K562 (cell line): ENCODE results near the gene RPL7A. TPM values are rescaled to one million over a fixed set of nuclear protein-coding genes. Genes with fewer than 3 reads are reported as not detected.
A peak's percentile ranks its signal among the peaks of the same experiment; 100 is the strongest.
"Not testable (repeated sequence)": the region's sequence is repeated elsewhere in the genome, so short reads cannot be mapped to it uniquely, and the experiment has no call there.

ENCODE experiments used
- ATAC-seq: fragments of 200-7000 bp; cut with Tn5 transposase; 3 replicates; pipeline ENCODE4 v1.9.1; 2020; ENCODE audit warnings: moderate library complexity
- BruUV-seq: library from RNA; stranded (reverse); fragments of 400-500 nt; replicated peaks from 2 replicates; lab custom pipeline; 2021; lab: Mats Ljungman, UMichigan
- CTCF ChIA-PET: fragments of 300-600 bp; formaldehyde crosslinking; extraction: SDS; loops from one replicate; lab custom pipeline; 2021; ENCODE audit warnings: low intra/inter-chr PET ratio; lab: Yijun Ruan, JAX
- POLR2A ChIA-PET: fragments of 300-600, 350-650 bp; sonication (Branson Sonifier 250); formaldehyde crosslinking; extraction: SDS; loops from one replicate; lab custom pipeline; 2021; ENCODE audit warnings: antibody characterized with exemption, inconsistent platforms; lab: Yijun Ruan, JAX
- DNase-seq, 4 experiments: peaks; one replicate each; pipeline versions ENCODE4 v3.0.0 to v3.0.0-alpha.2; 2011 to 2018; ENCODE audit warnings: low spot score in 3 of 4, mixed read lengths in 3 of 4; ENCODE audit errors: extremely low read depth in 1 of 4
- FAIRE-seq: peaks from 2 replicates; lab custom pipeline; 2011; peaks lifted over from hg19 to GRCh38; lab: Jason Lieb, UNC
- H2AFZ ChIP-seq: 2 replicates; pipeline ENCODE4 v1.6.0; 2011; ENCODE audit warnings: low read depth, low read length, control low read depth, inconsistent platforms
- H3K27ac ChIP-seq: fragments of 200-600 bp; 3 replicates; pipeline ENCODE4 v1.8.0; 2011; ENCODE audit warnings: low read depth, mild to moderate bottlenecking, control low read depth, inconsistent platforms, low read length, moderate library complexity, mixed read lengths; ENCODE audit errors: extremely low read depth
- H3K27me3 ChIP-seq, 2 experiments: fragments of 300-600 bp in 1 of 2; 2 replicates in 1 of 2; 3 replicates in 1 of 2; pipeline versions ENCODE4 v1.6.0 to v1.8.0; 2011; ENCODE audit warnings: inconsistent platforms in 2 of 2, low read length in 2 of 2, mild to moderate bottlenecking in 1 of 2, mixed read lengths in 1 of 2, moderate library complexity in 1 of 2; ENCODE audit not compliant: control insufficient read depth in 2 of 2, insufficient read depth in 2 of 2
- H3K36me3 ChIP-seq: fragments of 300-600 bp; 3 replicates; pipeline ENCODE4 v1.8.0; 2011; ENCODE audit warnings: mild to moderate bottlenecking, low read length, inconsistent platforms; ENCODE audit not compliant: control insufficient read depth, insufficient read depth
- H3K4me1 ChIP-seq, 2 experiments: fragments of 200-600 bp in 1 of 2; replicated peaks in 1 of 2; 2 replicates in 1 of 2; 3 replicates in 1 of 2; pipeline versions ENCODE4 v1.5.1 to v1.8.0; 2011; ENCODE audit warnings: inconsistent platforms in 2 of 2, low read length in 2 of 2, mild to moderate bottlenecking in 1 of 2, mixed read lengths in 1 of 2, moderate library complexity in 1 of 2; ENCODE audit not compliant: control insufficient read depth in 2 of 2, insufficient read depth in 2 of 2
- H3K4me2 ChIP-seq: 2 replicates; pipeline ENCODE4 v1.6.1; 2011; ENCODE audit warnings: low read length, control low read depth, inconsistent platforms, mixed read lengths; ENCODE audit not compliant: insufficient read depth
- H3K4me3 ChIP-seq: fragments of 200-600 bp; sonication (generic), shearing (Covaris generic); 2 replicates; pipeline ENCODE4 v1.5.1; 2016; ENCODE audit warnings: control low read depth, inconsistent platforms
- H3K79me2 ChIP-seq: fragments of 200-600 bp; 3 replicates; pipeline ENCODE4 v1.8.0; 2011; ENCODE audit warnings: low read length, inconsistent platforms; ENCODE audit not compliant: control insufficient read depth, insufficient read depth
- H3K9ac ChIP-seq, 2 experiments: 2 replicates each; pipeline versions ENCODE4 v1.6.0 to v1.6.1; 2011; ENCODE audit warnings: low read depth in 2 of 2, low read length in 2 of 2, control low read depth in 1 of 2, inconsistent platforms in 1 of 2, mild to moderate bottlenecking in 1 of 2, mixed read lengths in 1 of 2; ENCODE audit not compliant: insufficient read depth in 1 of 2
- H3K9me1 ChIP-seq: one replicate; pipeline ENCODE4 v1.6.0; 2011; ENCODE audit warnings: inconsistent platforms, mild to moderate bottlenecking, low read length, moderate library complexity; ENCODE audit not compliant: control insufficient read depth, insufficient read depth
- H3K9me3 ChIP-seq: replicated peaks from 2 replicates; pipeline ENCODE4 v1.5.1; 2011; ENCODE audit warnings: low read depth, low read length, inconsistent platforms; ENCODE audit not compliant: control insufficient read depth, insufficient read depth
- H4K20me1 ChIP-seq: replicated peaks from 2 replicates; pipeline ENCODE4 v1.6.1; 2011; ENCODE audit warnings: low read length, inconsistent platforms, mixed read lengths; ENCODE audit not compliant: control insufficient read depth, insufficient read depth
- CBFA2T2 ChIP-seq: fragments of 450-650 bp; conservative IDR thresholded peaks from 2 replicates; pipeline ENCODE4 v1.6.1; 2017; ENCODE audit warnings: mild to moderate bottlenecking
- CBFA2T3 ChIP-seq: fragments of 450-650 bp; IDR thresholded peaks from 2 replicates; pipeline ENCODE4 v1.6.1; 2017
- EGR1 ChIP-seq: fragments of 450-650 bp; conservative IDR thresholded peaks from 2 replicates; pipeline ENCODE4 v1.6.1; 2017; ENCODE audit warnings: mild to moderate bottlenecking
- MEIS2 ChIP-seq: fragments of 450-650 bp; IDR thresholded peaks from 2 replicates; pipeline ENCODE4 v1.6.1; 2014; ENCODE audit warnings: mild to moderate bottlenecking; ENCODE audit not compliant: partially characterized antibody
- TGIF2 ChIP-seq: sonication (generic); formaldehyde crosslinking; IDR thresholded peaks from 2 replicates; pipeline ENCODE4 v1.8.1; 2022; ENCODE audit warnings: mild to moderate bottlenecking, missing genetic modification reagents, moderate library complexity
- ZFPM2 ChIP-seq: fragments of 250-450 bp; sonication (Bioruptor Pico); IDR thresholded peaks from 2 replicates; pipeline ENCODE4 v1.5.1; 2022; ENCODE audit warnings: mild to moderate bottlenecking
- WGBS: fragments of 100-300 bp; shearing (Covaris generic); methylation state at CpG from one replicate; pipeline ENCODE4 v1.1.6; 2016; ENCODE audit warnings: low coverage, mixed read lengths; ENCODE audit not compliant: insufficient coverage; ENCODE audit errors: missing lambda C conversion rate; 5-methylcytosine and 5-hydroxymethylcytosine counted together
- in situ Hi-C: fragments of 300-500 bp; cut with MboI; formaldehyde crosslinking; loops from 4 replicates; pipeline ENCODE4 v1.15.0; 2018; ENCODE audit warnings: inconsistent platforms, mixed read lengths
- intact Hi-C: fragments of 100-400 bp; cut with micrococcal nuclease; formaldehyde crosslinking; loops from 2 replicates; pipeline ENCODE4 v1.14.2; 2022
- polyA plus RNA-seq, 8 experiments: library from polyadenylated mRNA; depleted of rRNA in 4 of 8; stranded (reverse) in 5 of 8; unstranded in 3 of 8; fragments of >200 nt; fragmentation: Nextera tagmentation in 2 of 8; fragmentation: Illumina TruSeq in 1 of 8; extraction: Ambion mirVana in 2 of 8; extraction: Trizol in 1 of 8; gene quantifications; 2 replicates each; pipeline versions ENCODE4 v1.2.1 to v1.2.3, GENCODE V29; 2011 to 2014; ENCODE audit warnings: inconsistent platforms in 1 of 8, missing spikeins in 1 of 8
- total RNA-seq, 7 experiments: library from RNA; depleted of rRNA in 6 of 7; stranded (reverse); fragments of >200 nt in 6 of 7; fragmentation: Illumina TruSeq in 2 of 7; extraction: Trizol in 2 of 7; gene quantifications; 2 replicates each; pipeline versions ENCODE4 v1.2.1 to v1.2.3, GENCODE V29; 2011 to 2021; ENCODE audit warnings: low replicate concordance in 1 of 7

The RPL7A gene
- total and polyA plus RNA-seq, 9 of the 15 experiments (the other 6 are each of a cell fraction or from before 2014, with no cell fraction given) = 1,935 to 3,760 (median 2,652) TPM

- TF ChIP-seq MEIS2 (no peak), TGIF2 (no peak), ZFPM2 (CRISPR knock-in tag) (no peak)
Observed at GRCh38 chr9:133390713-133391112, 42.7 kb downstream of the RPL7A start (continued).

DNA sequence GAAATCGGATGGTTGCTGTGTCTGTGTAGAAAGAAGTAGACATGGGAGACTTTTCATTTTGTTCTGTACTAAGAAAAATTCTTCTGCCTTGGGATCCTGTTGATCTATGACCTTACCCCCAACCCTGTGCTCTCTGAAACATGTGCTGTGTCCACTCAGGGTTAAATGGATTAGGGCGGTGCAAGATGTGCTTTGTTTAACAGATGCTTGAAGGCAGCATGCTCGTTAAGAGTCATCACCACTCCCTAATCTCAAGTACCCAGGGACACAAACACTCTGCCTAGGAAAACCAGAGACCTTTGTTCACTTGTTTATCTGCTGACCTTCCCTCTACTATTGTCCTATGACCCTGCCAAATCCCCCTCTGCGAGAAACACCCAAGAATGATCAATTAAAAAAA, 43.4 kb downstream of the RPL7A start:
- peak; percentile 43 for TF ChIP-seq CBFA2T3
- peak; percentile 26; the same call in 1 of the 2 replicates for TF ChIP-seq CBFA2T2
- intact Hi-C loops, H3K9me3 ChIP-seq, H3K9me1 ChIP-seq, H3K27ac ChIP-seq, ATAC-seq, H3K79me2 ChIP-seq, CTCF ChIA-PET, H3K9ac ChIP-seq, in situ Hi-C loops, H3K36me3 ChIP-seq, H3K4me3 ChIP-seq, BruUV-seq, H3K4me2 ChIP-seq, H2AFZ ChIP-seq, FAIRE-seq, H3K4me1 ChIP-seq, H4K20me1 ChIP-seq, DNase-seq, POLR2A ChIA-PET: not testable (repeated sequence)
- H3K27me3 ChIP-seq = peaks cover 42 to 70% of the 10 kb centered on the region in 2 experiments; a peak in 4 of 5 replicates
- WGBS = 9% methylated on average over 1 of the region's 4 CpGs

DNA sequence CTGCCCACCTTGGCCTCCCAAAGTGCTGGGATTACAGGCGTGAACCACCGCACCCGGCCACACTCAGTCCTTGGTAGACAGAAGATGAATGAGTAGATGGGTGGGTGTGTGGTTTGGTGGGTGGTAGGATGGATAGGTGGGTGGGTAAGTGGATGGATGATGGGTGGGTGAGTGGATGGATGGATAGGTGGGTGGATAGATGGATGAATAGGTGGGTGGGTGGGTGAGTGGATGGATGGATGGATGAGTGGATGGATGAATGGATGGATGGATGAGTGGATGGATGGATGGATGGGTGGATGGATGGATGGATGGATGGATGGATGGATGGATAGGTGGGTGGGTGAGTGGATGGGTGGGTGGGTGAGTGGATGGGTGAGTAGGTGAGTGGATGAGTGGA, 44.3 kb downstream of the RPL7A start:
- not testable (repeated sequence) for BruUV-seq

More for the DNA sequence above, 44.3 kb downstream of the RPL7A start:
- H3K9me3 ChIP-seq, H3K4me3 ChIP-seq, H3K4me2 ChIP-seq, H3K4me1 ChIP-seq, H2AFZ ChIP-seq, POLR2A ChIA-PET, H3K9ac ChIP-seq, H3K36me3 ChIP-seq, intact Hi-C loops, H3K79me2 ChIP-seq, DNase-seq, H3K27ac ChIP-seq, FAIRE-seq, CTCF ChIA-PET, ATAC-seq, H4K20me1 ChIP-seq, in situ Hi-C loops, H3K9me1 ChIP-seq: not testable (repeated sequence)
- WGBS = 5% methylated on average over 3 of the region's 3 CpGs
- peaks cover 42 to 69% of the 10 kb centered on the region in 2 experiments; a peak in 4 of 5 replicates for H3K27me3 ChIP-seq
- TF ChIP-seq EGR1 = peak; percentile 33
